K562 (cell line): ENCODE results near the gene ZFTA. TPM values are rescaled to one million over a fixed set of nuclear protein-coding genes. Genes with fewer than 3 reads are reported as not detected.

Experiments used
- ARHGAP35 ChIP-seq: fragments of 450-650 bp; IDR thresholded peaks from 2 replicates; pipeline ENCODE4 v1.6.1; 2018; ENCODE audit not compliant: partially characterized antibody
- ATF6 ChIP-seq: sonication (generic); formaldehyde crosslinking; IDR thresholded peaks from 2 replicates; pipeline ENCODE4 v1.4.0; 2020; ENCODE audit warnings: mild to moderate bottlenecking, missing genetic modification reagents
- BRD9 ChIP-seq: fragments of 450-650 bp; IDR thresholded peaks from 2 replicates; pipeline ENCODE4 v1.6.1; 2018; ENCODE audit warnings: low read depth; ENCODE audit not compliant: partially characterized antibody
- CCAR2 ChIP-seq: fragments of 200-400 bp; formaldehyde crosslinking; IDR thresholded peaks from 2 replicates; pipeline ENCODE4 v1.6.1; 2017; ENCODE audit warnings: mild to moderate bottlenecking, low read depth, low read length
- CEBPB ChIP-seq: fragments of 450-650 bp; IDR thresholded peaks from 2 replicates; pipeline ENCODE4 v1.6.1; 2016; ENCODE audit warnings: missing genetic modification characterization, missing compliant biosample characterization
- CEBPG ChIP-seq, 3 experiments: fragments of 200-800 bp in 1 of 3; sonication (Bioruptor generic) in 1 of 3; sonication (generic) in 1 of 3; formaldehyde crosslinking in 1 of 3; IDR thresholded peaks in 2 of 3; conservative IDR thresholded peaks in 1 of 3; 2 replicates each; pipeline versions ENCODE4 v1.6.1 to v1.8.0; 2016 to 2022; ENCODE audit warnings: missing compliant biosample characterization in 2 of 3, missing genetic modification characterization in 2 of 3, mild to moderate bottlenecking in 1 of 3, missing genetic modification reagents in 1 of 3
- DMBX1 ChIP-seq: fragments of 250-450 bp; sonication (Bioruptor Pico); IDR thresholded peaks from 2 replicates; pipeline ENCODE4 v1.8.0; 2022; ENCODE audit warnings: inconsistent platforms, mild to moderate bottlenecking, moderate library complexity, borderline replicate concordance
- HMBOX1 ChIP-seq: sonication (generic); IDR thresholded peaks from 2 replicates; pipeline ENCODE4 v1.6.1; 2016
- RBM14 ChIP-seq: fragments of 200-400 bp; formaldehyde crosslinking; IDR thresholded peaks from 2 replicates; pipeline ENCODE4 v1.6.1; 2018; ENCODE audit warnings: low read depth, mild to moderate bottlenecking, low read length, moderate library complexity, borderline replicate concordance; ENCODE audit not compliant: insufficient read depth
- SMAD1 ChIP-seq: fragments of 150-350 bp; IDR thresholded peaks from 2 replicates; pipeline ENCODE4 v1.6.1; 2014; ENCODE audit warnings: low read length, low read depth; ENCODE audit not compliant: partially characterized antibody
- TEAD1 ChIP-seq, 2 experiments: fragments of 450-650 bp in 1 of 2; sonication (generic) in 1 of 2; formaldehyde crosslinking; IDR thresholded peaks; 2 replicates each; pipeline versions ENCODE4 v1.4.0 to v1.8.0; 2020 to 2022; ENCODE audit warnings: mild to moderate bottlenecking in 2 of 2, missing genetic modification reagents in 1 of 2
- ZC3H11A ChIP-seq: IDR thresholded peaks from 2 replicates; pipeline ENCODE4 v1.6.1; 2012; ENCODE audit warnings: low read depth, low read length, improper control_type of control experiment
- ZNF280A ChIP-seq: fragments of 450-650 bp; IDR thresholded peaks from 2 replicates; pipeline ENCODE4 v1.6.1; 2018; ENCODE audit warnings: mild to moderate bottlenecking, low read depth; ENCODE audit not compliant: partially characterized antibody
- ZNF655 ChIP-seq: fragments of 250-450 bp; sonication (Bioruptor Pico); IDR thresholded peaks from 2 replicates; pipeline ENCODE4 v1.5.0; 2021
- polyA plus RNA-seq, 8 experiments: library from polyadenylated mRNA; depleted of rRNA in 4 of 8; stranded (reverse) in 5 of 8; unstranded in 3 of 8; fragments of >200 nt; fragmentation: Nextera tagmentation in 2 of 8; fragmentation: Illumina TruSeq in 1 of 8; extraction: Ambion mirVana in 2 of 8; extraction: Trizol in 1 of 8; gene quantifications; 2 replicates each; pipeline versions ENCODE4 v1.2.1 to v1.2.3, GENCODE V29; 2011 to 2014; ENCODE audit warnings: inconsistent platforms in 1 of 8, missing spikeins in 1 of 8
- total RNA-seq, 7 experiments: library from RNA; depleted of rRNA in 6 of 7; stranded (reverse); fragments of >200 nt in 6 of 7; fragmentation: Illumina TruSeq in 2 of 7; extraction: Trizol in 2 of 7; gene quantifications; 2 replicates each; pipeline versions ENCODE4 v1.2.1 to v1.2.3, GENCODE V29; 2011 to 2021; ENCODE audit warnings: low replicate concordance in 1 of 7
- TF ChIP-seq, protein P1 (sequence below), 2 experiments: IDR thresholded peaks; 2 replicates each; pipeline ENCODE4 v1.6.1; 2012; ENCODE audit warnings: improper control_type of control experiment in 2 of 2, low read depth in 2 of 2, low read length in 2 of 2, borderline replicate concordance in 1 of 2
- TF ChIP-seq, protein P2 (sequence below): IDR thresholded peaks from 2 replicates; pipeline ENCODE4 v1.6.1; 2011; ENCODE audit not compliant: insufficient read length; ENCODE audit errors: extremely low read depth

The ZFTA gene
- total and polyA plus RNA-seq, 9 of the 15 experiments (the other 6 are each of a cell fraction or from before 2014, with no cell fraction given) = 0.45 to 12.3 (median 2.9) TPM

DNA sequence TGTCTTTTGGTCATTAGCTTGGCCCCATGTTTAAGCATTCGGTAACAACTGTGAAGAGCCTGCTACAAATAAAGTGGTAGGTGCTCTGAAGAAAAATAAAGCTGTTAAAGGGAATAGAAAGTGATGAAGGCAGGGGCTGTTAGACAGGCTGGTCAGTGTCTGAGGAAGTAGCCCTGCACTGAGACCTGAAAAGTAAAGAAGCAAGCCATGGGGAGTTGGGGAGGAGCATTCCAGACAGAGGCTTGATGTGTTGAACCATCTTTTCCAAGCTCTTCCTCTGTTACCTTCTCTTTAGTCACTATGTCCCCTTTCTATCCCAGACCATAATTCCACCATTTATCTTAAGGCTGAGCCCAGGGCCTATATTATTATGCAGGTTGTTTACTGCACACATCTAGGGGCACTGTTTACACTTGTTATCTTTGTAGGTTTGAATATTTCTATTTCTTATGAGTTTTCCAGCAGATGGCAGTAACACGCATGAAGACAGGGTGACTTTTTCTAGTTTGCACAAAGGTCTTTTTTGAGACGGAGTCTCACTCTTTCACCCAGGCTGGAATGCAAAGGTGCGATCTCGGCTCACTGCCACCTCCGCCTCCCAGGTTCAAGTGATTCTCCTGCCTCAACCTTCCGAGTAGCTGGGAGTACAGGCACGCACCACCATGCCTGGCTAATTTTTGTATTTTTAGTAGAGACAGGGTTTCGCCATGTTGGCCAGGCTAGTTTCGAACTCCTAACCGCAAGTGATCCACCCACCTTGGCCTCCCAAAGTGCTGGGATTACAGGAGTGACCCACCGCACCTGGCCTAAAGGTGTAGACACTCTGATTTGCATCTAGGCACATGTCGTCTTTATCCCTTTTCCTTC lies 23.0 kb downstream of the ZFTA start (continued):
- TF ChIP-seq, protein P1, sequence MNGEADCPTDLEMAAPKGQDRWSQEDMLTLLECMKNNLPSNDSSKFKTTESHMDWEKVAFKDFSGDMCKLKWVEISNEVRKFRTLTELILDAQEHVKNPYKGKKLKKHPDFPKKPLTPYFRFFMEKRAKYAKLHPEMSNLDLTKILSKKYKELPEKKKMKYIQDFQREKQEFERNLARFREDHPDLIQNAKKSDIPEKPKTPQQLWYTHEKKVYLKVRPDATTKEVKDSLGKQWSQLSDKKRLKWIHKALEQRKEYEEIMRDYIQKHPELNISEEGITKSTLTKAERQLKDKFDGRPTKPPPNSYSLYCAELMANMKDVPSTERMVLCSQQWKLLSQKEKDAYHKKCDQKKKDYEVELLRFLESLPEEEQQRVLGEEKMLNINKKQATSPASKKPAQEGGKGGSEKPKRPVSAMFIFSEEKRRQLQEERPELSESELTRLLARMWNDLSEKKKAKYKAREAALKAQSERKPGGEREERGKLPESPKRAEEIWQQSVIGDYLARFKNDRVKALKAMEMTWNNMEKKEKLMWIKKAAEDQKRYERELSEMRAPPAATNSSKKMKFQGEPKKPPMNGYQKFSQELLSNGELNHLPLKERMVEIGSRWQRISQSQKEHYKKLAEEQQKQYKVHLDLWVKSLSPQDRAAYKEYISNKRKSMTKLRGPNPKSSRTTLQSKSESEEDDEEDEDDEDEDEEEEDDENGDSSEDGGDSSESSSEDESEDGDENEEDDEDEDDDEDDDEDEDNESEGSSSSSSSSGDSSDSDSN (IDR thresholded peaks at IDR 0.05; ENCODE audit: borderline replicate concordance in 1 of 2, low read depth in 2 of 2, low read length in 2 of 2) = no peak
- TF ChIP-seq ARHGAP35 = no peak
- TF ChIP-seq, protein P2, sequence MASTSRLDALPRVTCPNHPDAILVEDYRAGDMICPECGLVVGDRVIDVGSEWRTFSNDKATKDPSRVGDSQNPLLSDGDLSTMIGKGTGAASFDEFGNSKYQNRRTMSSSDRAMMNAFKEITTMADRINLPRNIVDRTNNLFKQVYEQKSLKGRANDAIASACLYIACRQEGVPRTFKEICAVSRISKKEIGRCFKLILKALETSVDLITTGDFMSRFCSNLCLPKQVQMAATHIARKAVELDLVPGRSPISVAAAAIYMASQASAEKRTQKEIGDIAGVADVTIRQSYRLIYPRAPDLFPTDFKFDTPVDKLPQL = no peak
- peak in 1 of 2 experiments; percentile 30; a peak in 1 of 4 replicates for TF ChIP-seq TEAD1 (CRISPR knock-in tag; IDR thresholded peaks at IDR 0.05)
- no peak for TF ChIP-seq SMAD1
- no peak for TF ChIP-seq ZC3H11A
- 0 out of 2 replicates have a peak, but pooled peaks have one; percentile 13 for TF ChIP-seq HMBOX1
- no peak for TF ChIP-seq ZNF280A
- no peak for TF ChIP-seq RBM14
- no peak for TF ChIP-seq ATF6 (CRISPR knock-in tag)
- TF ChIP-seq ZNF655 = no peak
- TF ChIP-seq BRD9 = peak; percentile 26
- no peak for TF ChIP-seq CEBPG (CRISPR knock-in tag; IDR thresholded peaks at IDR 0.05)
- TF ChIP-seq CEBPG (tag; conservative IDR thresholded peaks at IDR 0.05 in 1 of 2, IDR thresholded peaks at IDR 0.05 in 1 of 2) = no peak
- TF ChIP-seq CCAR2 = no peak
- TF ChIP-seq CEBPB (tag) = no peak
- 0 out of 2 replicates have a peak, but pooled peaks have one; percentile 10 for TF ChIP-seq DMBX1
